SK-N-SH (cell line): ENCODE data around the gene SOCS3. TPM values are rescaled to one million over a fixed set of nuclear protein-coding genes. Genes with fewer than 3 reads are reported as not detected.

Experiments
- CTCF ChIA-PET: fragments of 300-600, 350-600 bp; formaldehyde crosslinking; extraction: SDS; loops from one replicate; lab custom pipeline; 2021; lab: Yijun Ruan, JAX
- POLR2A ChIA-PET: fragments of 350-600 bp; sonication (Branson Sonifier 250); formaldehyde crosslinking; extraction: SDS; loops from one replicate; lab custom pipeline; 2020; ENCODE audit warnings: antibody characterized with exemption, inconsistent platforms; lab: Yijun Ruan, JAX
- DNase-seq: peaks from one replicate; pipeline ENCODE4 v3.0.0; 2012
- H2AFZ ChIP-seq: fragments of 200-600 bp; sonication (generic); 2 replicates; pipeline ENCODE4 v1.8.1; 2016; ENCODE audit warnings: antibody characterized with exemption, mild to moderate bottlenecking, low read depth
- H3F3A ChIP-seq: fragments of 200-600 bp; sonication (generic); replicated peaks from 2 replicates; pipeline ENCODE3; 2016; ENCODE audit warnings: antibody characterized with exemption, mild to moderate bottlenecking; ENCODE audit not compliant: insufficient read depth
- H3K27ac ChIP-seq, 2 experiments: fragments of 200-500 bp in 1 of 2; fragments of 200-600 bp in 1 of 2; sonication (Bioruptor generic) in 1 of 2; sonication (generic), shearing (Covaris generic) in 1 of 2; 2 replicates each; pipeline versions ENCODE4 v1.5.1 to v1.6.1; 2014 to 2016; ENCODE audit warnings: low read depth in 2 of 2, inconsistent platforms in 1 of 2, low read length in 1 of 2, mild to moderate bottlenecking in 1 of 2, mixed read lengths in 1 of 2
- H3K27me3 ChIP-seq: fragments of 200-600 bp; sonication (generic), shearing (Covaris generic); 2 replicates; pipeline ENCODE4 v1.6.1; 2016; ENCODE audit warnings: mixed run types; ENCODE audit not compliant: insufficient read depth
- H3K36me3 ChIP-seq, 2 experiments: fragments of 200-500 bp in 1 of 2; fragments of 200-600 bp in 1 of 2; sonication (Bioruptor generic) in 1 of 2; sonication (generic) in 1 of 2; replicated peaks in 1 of 2; 2 replicates each; pipeline versions ENCODE3 to v1.5.1; 2014 to 2016; ENCODE audit warnings: low read length in 1 of 2, mild to moderate bottlenecking in 1 of 2; ENCODE audit not compliant: insufficient read depth in 2 of 2, control insufficient read depth in 1 of 2
- H3K4me1 ChIP-seq, 2 experiments: fragments of 200-500 bp in 1 of 2; fragments of 200-600 bp in 1 of 2; sonication (Bioruptor generic) in 1 of 2; sonication (generic), shearing (Covaris generic) in 1 of 2; 2 replicates each; pipeline versions ENCODE4 v1.5.1 to v1.6.1; 2014 to 2016; ENCODE audit warnings: low read depth in 1 of 2, low read length in 1 of 2, mixed run types in 1 of 2; ENCODE audit not compliant: insufficient read depth in 2 of 2, control insufficient read depth in 1 of 2
- H3K4me2 ChIP-seq: fragments of 200-600 bp; sonication (generic), shearing (Covaris generic); 2 replicates; pipeline ENCODE4 v1.6.1; 2017; ENCODE audit warnings: mixed run types
- H3K4me3 ChIP-seq, 2 experiments: fragments of 200-500 bp in 1 of 2; fragments of 200-600 bp in 1 of 2; sonication (Bioruptor generic) in 1 of 2; sonication (generic), shearing (Covaris generic) in 1 of 2; 2 replicates each; pipeline versions ENCODE4 v1.5.1 to v1.8.1; 2014 to 2016; ENCODE audit warnings: low read depth in 2 of 2, inconsistent platforms in 1 of 2, low read length in 1 of 2, mild to moderate bottlenecking in 1 of 2, mixed read lengths in 1 of 2, moderate library complexity in 1 of 2
- H3K79me2 ChIP-seq: fragments of 200-600 bp; sonication (generic); 2 replicates; pipeline ENCODE4 v1.8.1; 2017; ENCODE audit warnings: mild to moderate bottlenecking; ENCODE audit not compliant: insufficient read depth
- H3K9ac ChIP-seq: fragments of 200-600 bp; sonication (generic); 2 replicates; pipeline ENCODE4 v1.6.1; 2017; ENCODE audit warnings: mixed run types
- H3K9me2 ChIP-seq: fragments of 200-600 bp; sonication (generic); 2 replicates; pipeline ENCODE4 v1.6.1; 2017; ENCODE audit warnings: mixed run types
- H3K9me3 ChIP-seq: fragments of 200-600 bp; sonication (generic); 2 replicates; pipeline ENCODE4 v1.6.1; 2017; ENCODE audit warnings: mixed run types, mild to moderate bottlenecking, moderate library complexity
- H4K20me1 ChIP-seq: fragments of 200-600 bp; sonication (generic); 2 replicates; pipeline ENCODE4 v1.6.1; 2017; ENCODE audit warnings: mild to moderate bottlenecking, mixed run types; ENCODE audit not compliant: insufficient read depth
- CHD2 ChIP-seq: fragments of 150-350 bp; IDR thresholded peaks from 2 replicates; pipeline ENCODE4 v1.6.1; 2018; ENCODE audit warnings: low read length; ENCODE audit not compliant: partially characterized antibody
- EP300 ChIP-seq, 2 experiments: IDR thresholded peaks; 2 replicates each; pipeline versions ENCODE4 v1.4.0 to v1.6.1; 2012; ENCODE audit warnings: borderline replicate concordance in 1 of 2, low read depth in 1 of 2, low read length in 1 of 2
- EZH2phosphoT487 ChIP-seq: fragments of 200-600 bp; sonication (generic); IDR thresholded peaks from 2 replicates; pipeline ENCODE4 v1.6.1; 2017; ENCODE audit warnings: low read depth, mixed run types, mild to moderate bottlenecking, antibody characterized with exemption, moderate library complexity, borderline replicate concordance
- FOSL2 ChIP-seq: IDR thresholded peaks from 2 replicates; pipeline ENCODE4 v1.4.0; 2012; ENCODE audit warnings: low read depth, mild to moderate bottlenecking, moderate library complexity, borderline replicate concordance
- FOXJ3 ChIP-seq: sonication (generic); formaldehyde crosslinking; IDR thresholded peaks from 2 replicates; pipeline ENCODE4 v1.5.1; 2020; ENCODE audit warnings: mild to moderate bottlenecking, missing genetic modification reagents
- GABPA ChIP-seq: IDR thresholded peaks from 2 replicates; pipeline ENCODE4 v1.4.0; 2012; ENCODE audit warnings: low read depth, mild to moderate bottlenecking
- GATA2 ChIP-seq: sonication (generic); formaldehyde crosslinking; IDR thresholded peaks from 2 replicates; pipeline ENCODE4 v1.5.0; 2020; ENCODE audit warnings: mild to moderate bottlenecking, missing genetic modification reagents
- JUND ChIP-seq: IDR thresholded peaks from 2 replicates; pipeline ENCODE4 v1.4.0; 2012
- MXI1 ChIP-seq: IDR thresholded peaks from 2 replicates; pipeline ENCODE4 v1.6.1; 2012; ENCODE audit warnings: mild to moderate bottlenecking, low read depth, low read length, improper control_type of control experiment
- NRF1 ChIP-seq: IDR thresholded peaks from 2 replicates; pipeline ENCODE4 v1.6.1; 2012; ENCODE audit warnings: low read depth, mild to moderate bottlenecking, low read length
- POLR2AphosphoS5 ChIP-seq: IDR thresholded peaks from 2 replicates; pipeline ENCODE4 v1.6.1; 2012; ENCODE audit warnings: low read depth, low read length
- RFX5 ChIP-seq: IDR thresholded peaks from 2 replicates; pipeline ENCODE4 v1.6.1; 2012; ENCODE audit warnings: mild to moderate bottlenecking, improper control_type of control experiment, low read length
- RXRA ChIP-seq: IDR thresholded peaks from 2 replicates; pipeline ENCODE4 v1.4.0; 2012; ENCODE audit warnings: low read depth, mild to moderate bottlenecking, borderline replicate concordance
- SIN3A ChIP-seq: IDR thresholded peaks from 2 replicates; pipeline ENCODE4 v1.6.1; 2012; ENCODE audit warnings: low read depth, mild to moderate bottlenecking, low read length, moderate library complexity, borderline replicate concordance
- SMC3 ChIP-seq: IDR thresholded peaks from 2 replicates; pipeline ENCODE4 v1.6.1; 2012; ENCODE audit warnings: low read depth, low read length, improper control_type of control experiment
- TAF1 ChIP-seq: IDR thresholded peaks from 2 replicates; pipeline ENCODE4 v1.6.1; 2012; ENCODE audit warnings: low read depth, mild to moderate bottlenecking, low read length, moderate library complexity, borderline replicate concordance
- TCF12 ChIP-seq: IDR thresholded peaks from 2 replicates; pipeline ENCODE4 v1.4.0; 2012
- TEAD4 ChIP-seq: IDR thresholded peaks from 2 replicates; pipeline ENCODE4 v1.4.0; 2012; ENCODE audit warnings: mild to moderate bottlenecking, borderline replicate concordance; ENCODE audit not compliant: insufficient read depth
- YY1 ChIP-seq: IDR thresholded peaks from 2 replicates; pipeline ENCODE4 v1.4.0; 2012; ENCODE audit warnings: low read depth, mild to moderate bottlenecking
- WGBS: methylation state at CpG from one replicate; pipeline ENCODE4 v1.1.6; 2017; ENCODE audit warnings: low lambda C conversion rate; 5-methylcytosine and 5-hydroxymethylcytosine counted together
- polyA plus RNA-seq, 3 experiments: library from polyadenylated mRNA; depleted of rRNA; stranded (reverse); fragments of >200 nt; gene quantifications; 2 replicates each; pipeline ENCODE4 v1.2.3, GENCODE V29; 2012
- TF ChIP-seq, protein P1 (sequence below): IDR thresholded peaks from 2 replicates; pipeline ENCODE4 v1.6.1; 2012; ENCODE audit warnings: mild to moderate bottlenecking, low read depth, low read length, moderate library complexity
- TF ChIP-seq, protein P2 (sequence below): IDR thresholded peaks from 2 replicates; pipeline ENCODE4; 2012
- TF ChIP-seq, protein P3 (sequence below): fragments of 150-350 bp; IDR thresholded peaks from 2 replicates; pipeline ENCODE4 v1.6.1; 2017; ENCODE audit warnings: antibody characterized with exemption, low read length, low read depth, borderline replicate concordance
- TF ChIP-seq, protein P4 (sequence below): IDR thresholded peaks from 2 replicates; pipeline ENCODE4 v1.4.0; 2012; ENCODE audit warnings: low read depth, borderline replicate concordance
- TF ChIP-seq, protein P5 (sequence below): IDR thresholded peaks from 2 replicates; pipeline ENCODE4 v1.4.0; 2012; ENCODE audit warnings: low read depth, borderline replicate concordance

The SOCS3 gene
- polyA plus RNA-seq, 1 of the 3 experiments (the other 2 are of a cell fraction), result 24.9 TPM

DNA sequence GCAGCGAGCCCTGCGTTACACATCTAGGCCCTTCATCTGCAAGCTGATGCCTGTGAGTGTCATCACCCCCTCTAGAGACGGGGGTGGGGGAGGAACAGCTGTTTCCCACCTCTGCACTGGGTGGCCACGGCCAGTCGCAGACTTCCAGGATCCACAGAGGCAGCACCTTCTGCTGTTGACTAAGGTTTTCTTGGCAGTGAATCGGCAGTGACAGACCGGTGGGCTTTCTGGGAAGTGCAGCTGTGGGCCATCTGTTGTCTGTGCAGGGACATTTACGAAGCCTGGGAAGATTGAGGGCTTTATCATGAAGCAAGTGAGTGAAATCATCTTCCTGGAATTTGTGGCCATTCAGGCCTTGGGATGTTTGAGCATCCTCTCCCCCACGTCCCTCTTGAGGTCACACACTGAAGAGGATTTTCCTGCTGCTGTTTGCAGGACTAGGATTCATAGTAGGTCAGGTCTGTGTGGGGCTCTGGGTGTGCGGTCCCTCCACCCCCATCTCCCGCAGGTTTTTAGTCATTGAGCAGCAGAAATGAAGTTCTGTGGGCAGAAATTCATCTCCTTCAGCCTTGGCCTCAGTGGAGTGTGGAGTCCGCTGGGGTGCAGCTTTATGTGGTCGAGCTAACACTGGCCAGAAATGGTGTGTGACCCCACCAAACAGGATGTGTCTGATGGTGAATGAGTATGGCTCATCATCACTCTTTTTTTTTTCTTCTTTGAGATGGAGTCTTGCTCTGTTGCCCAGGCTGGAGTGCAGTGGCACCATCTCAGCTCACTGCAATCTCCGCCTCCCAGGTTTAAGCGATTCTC lies 30.6 kb upstream of the SOCS3 start:
- H3K4me1 ChIP-seq, result peaks cover 10 to 30% of the 10 kb centered on the region in 2 experiments; a peak in 3 of 4 replicates
- no peak overlapping the region for H2AFZ ChIP-seq
- H3K9me3 ChIP-seq, result no peaks in the 10 kb centered on the region
- H3K79me2 ChIP-seq, result peaks cover 100% of the 10 kb centered on the region
- POLR2A ChIA-PET, result interaction anchor here (1.3 kb wide), 2 partner anchors 12 to 76 kb away, joined by 3 to 6 read pairs; partner anchors contain the start of gene PGS1
- no peak overlapping the region for H3K4me3 ChIP-seq
- H3F3A ChIP-seq, result peaks cover 31% of the 10 kb centered on the region
- DNase-seq, result peak; percentile 76
- H3K9ac ChIP-seq, result peak overlapping the region; percentile 36; the same call in 1 of the 2 replicates
- peak overlapping the region; percentile 43 for H3K4me2 ChIP-seq
- peaks cover 6 to 9% of the 10 kb centered on the region in 2 experiments for H3K36me3 ChIP-seq
- H3K9me2 ChIP-seq, result no peaks in the 10 kb centered on the region
- H3K27me3 ChIP-seq, result no peaks in the 10 kb centered on the region
- WGBS, result 38% methylated on average over 15 of the region's 15 CpGs
- H3K27ac ChIP-seq, result peak overlapping the region; percentile 45 to 71; a peak in 3 of 4 replicates
- CTCF ChIA-PET, result interaction anchor here (0.7 to 4.0 kb wide), 13 partner anchors 9 to 140 kb away, joined by 3 to 32 read pairs (median 5); partner anchors contain the start of gene PGS1
- peaks cover 96% of the 10 kb centered on the region for H4K20me1 ChIP-seq
- TF ChIP-seq EZH2phosphoT487, result no peak
- TF ChIP-seq, protein P1, sequence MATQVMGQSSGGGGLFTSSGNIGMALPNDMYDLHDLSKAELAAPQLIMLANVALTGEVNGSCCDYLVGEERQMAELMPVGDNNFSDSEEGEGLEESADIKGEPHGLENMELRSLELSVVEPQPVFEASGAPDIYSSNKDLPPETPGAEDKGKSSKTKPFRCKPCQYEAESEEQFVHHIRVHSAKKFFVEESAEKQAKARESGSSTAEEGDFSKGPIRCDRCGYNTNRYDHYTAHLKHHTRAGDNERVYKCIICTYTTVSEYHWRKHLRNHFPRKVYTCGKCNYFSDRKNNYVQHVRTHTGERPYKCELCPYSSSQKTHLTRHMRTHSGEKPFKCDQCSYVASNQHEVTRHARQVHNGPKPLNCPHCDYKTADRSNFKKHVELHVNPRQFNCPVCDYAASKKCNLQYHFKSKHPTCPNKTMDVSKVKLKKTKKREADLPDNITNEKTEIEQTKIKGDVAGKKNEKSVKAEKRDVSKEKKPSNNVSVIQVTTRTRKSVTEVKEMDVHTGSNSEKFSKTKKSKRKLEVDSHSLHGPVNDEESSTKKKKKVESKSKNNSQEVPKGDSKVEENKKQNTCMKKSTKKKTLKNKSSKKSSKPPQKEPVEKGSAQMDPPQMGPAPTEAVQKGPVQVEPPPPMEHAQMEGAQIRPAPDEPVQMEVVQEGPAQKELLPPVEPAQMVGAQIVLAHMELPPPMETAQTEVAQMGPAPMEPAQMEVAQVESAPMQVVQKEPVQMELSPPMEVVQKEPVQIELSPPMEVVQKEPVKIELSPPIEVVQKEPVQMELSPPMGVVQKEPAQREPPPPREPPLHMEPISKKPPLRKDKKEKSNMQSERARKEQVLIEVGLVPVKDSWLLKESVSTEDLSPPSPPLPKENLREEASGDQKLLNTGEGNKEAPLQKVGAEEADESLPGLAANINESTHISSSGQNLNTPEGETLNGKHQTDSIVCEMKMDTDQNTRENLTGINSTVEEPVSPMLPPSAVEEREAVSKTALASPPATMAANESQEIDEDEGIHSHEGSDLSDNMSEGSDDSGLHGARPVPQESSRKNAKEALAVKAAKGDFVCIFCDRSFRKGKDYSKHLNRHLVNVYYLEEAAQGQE, result peak; percentile 43; the same call in 1 of the 2 replicates
- no peak for TF ChIP-seq GABPA
- peak; percentile 87 for TF ChIP-seq TEAD4
- peak; percentile 99 for TF ChIP-seq TCF12
- peak; percentile 81 for TF ChIP-seq POLR2AphosphoS5
- TF ChIP-seq FOSL2, result peak; percentile 82; the same call in 1 of the 2 replicates
- no peak for TF ChIP-seq GATA2 (CRISPR knock-in tag)
- no peak for TF ChIP-seq NRF1
- TF ChIP-seq RFX5, result no peak
- peak; percentile 82 for TF ChIP-seq JUND
- no peak for TF ChIP-seq FOXJ3 (CRISPR knock-in tag)
- TF ChIP-seq, protein P2, sequence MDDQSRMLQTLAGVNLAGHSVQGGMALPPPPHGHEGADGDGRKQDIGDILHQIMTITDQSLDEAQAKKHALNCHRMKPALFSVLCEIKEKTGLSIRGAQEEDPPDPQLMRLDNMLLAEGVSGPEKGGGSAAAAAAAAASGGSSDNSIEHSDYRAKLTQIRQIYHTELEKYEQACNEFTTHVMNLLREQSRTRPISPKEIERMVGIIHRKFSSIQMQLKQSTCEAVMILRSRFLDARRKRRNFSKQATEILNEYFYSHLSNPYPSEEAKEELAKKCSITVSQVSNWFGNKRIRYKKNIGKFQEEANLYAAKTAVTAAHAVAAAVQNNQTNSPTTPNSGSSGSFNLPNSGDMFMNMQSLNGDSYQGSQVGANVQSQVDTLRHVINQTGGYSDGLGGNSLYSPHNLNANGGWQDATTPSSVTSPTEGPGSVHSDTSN, result peak; percentile 90
- TF ChIP-seq EP300 (IDR thresholded peaks at IDR 0.05; ENCODE audit: borderline replicate concordance in 1 of 2, low read depth in 1 of 2, low read length in 1 of 2), result peak in 1 of 2 experiments; percentile 75; a peak in 1 of 4 replicates
- peak; percentile 83; the same call in 1 of the 2 replicates for TF ChIP-seq RXRA
- no peak for TF ChIP-seq TAF1
- TF ChIP-seq, protein P3, sequence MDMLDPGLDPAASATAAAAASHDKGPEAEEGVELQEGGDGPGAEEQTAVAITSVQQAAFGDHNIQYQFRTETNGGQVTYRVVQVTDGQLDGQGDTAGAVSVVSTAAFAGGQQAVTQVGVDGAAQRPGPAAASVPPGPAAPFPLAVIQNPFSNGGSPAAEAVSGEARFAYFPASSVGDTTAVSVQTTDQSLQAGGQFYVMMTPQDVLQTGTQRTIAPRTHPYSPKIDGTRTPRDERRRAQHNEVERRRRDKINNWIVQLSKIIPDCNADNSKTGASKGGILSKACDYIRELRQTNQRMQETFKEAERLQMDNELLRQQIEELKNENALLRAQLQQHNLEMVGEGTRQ, result no peak
- TF ChIP-seq, protein P4, sequence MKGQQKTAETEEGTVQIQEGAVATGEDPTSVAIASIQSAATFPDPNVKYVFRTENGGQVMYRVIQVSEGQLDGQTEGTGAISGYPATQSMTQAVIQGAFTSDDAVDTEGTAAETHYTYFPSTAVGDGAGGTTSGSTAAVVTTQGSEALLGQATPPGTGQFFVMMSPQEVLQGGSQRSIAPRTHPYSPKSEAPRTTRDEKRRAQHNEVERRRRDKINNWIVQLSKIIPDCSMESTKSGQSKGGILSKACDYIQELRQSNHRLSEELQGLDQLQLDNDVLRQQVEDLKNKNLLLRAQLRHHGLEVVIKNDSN, result no peak
- no peak for TF ChIP-seq MXI1
- TF ChIP-seq SMC3, result no peak
- TF ChIP-seq CHD2, result no peak
- 0 out of 2 replicates have a peak, but pooled peaks have one; percentile 24 for TF ChIP-seq YY1
- TF ChIP-seq SIN3A, result peak; percentile 89
- TF ChIP-seq, protein P5, sequence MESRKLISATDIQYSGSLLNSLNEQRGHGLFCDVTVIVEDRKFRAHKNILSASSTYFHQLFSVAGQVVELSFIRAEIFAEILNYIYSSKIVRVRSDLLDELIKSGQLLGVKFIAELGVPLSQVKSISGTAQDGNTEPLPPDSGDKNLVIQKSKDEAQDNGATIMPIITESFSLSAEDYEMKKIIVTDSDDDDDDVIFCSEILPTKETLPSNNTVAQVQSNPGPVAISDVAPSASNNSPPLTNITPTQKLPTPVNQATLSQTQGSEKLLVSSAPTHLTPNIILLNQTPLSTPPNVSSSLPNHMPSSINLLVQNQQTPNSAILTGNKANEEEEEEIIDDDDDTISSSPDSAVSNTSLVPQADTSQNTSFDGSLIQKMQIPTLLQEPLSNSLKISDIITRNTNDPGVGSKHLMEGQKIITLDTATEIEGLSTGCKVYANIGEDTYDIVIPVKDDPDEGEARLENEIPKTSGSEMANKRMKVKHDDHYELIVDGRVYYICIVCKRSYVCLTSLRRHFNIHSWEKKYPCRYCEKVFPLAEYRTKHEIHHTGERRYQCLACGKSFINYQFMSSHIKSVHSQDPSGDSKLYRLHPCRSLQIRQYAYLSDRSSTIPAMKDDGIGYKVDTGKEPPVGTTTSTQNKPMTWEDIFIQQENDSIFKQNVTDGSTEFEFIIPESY, result no peak
